K562 treated with DMSO at 1 percent for 12 hours (cell line): Measurements from ENCODE around the gene PTCRA. TPM values are rescaled to one million over a fixed set of nuclear protein-coding genes. Genes with fewer than 3 reads are reported as not detected.

Source experiments
- total RNA-seq: library from RNA; unstranded; fragments of 300-600 nt; gene quantifications from 2 replicates; pipeline ENCODE4 v1.2.3, GENCODE V29; 2022; ENCODE audit not compliant: insufficient read depth

Gene PTCRA
- not detected in 2 replicates for total RNA-seq

GRCh38 chr6:42915732-42916131 is at the start of gene PTCRA:
PTCRA (plus strand) TSS chr6:42916053; CDS start chr6:42916070, 17 bp downstream.

GRCh38 chr6:42879372-42880239 is 36.2 kb upstream of the PTCRA start, which contains the start of gene RPL7L1:
RPL7L1 (plus strand) TSS chr6:42879616; CDS start chr6:42879911, 295 bp downstream.

GRCh38 chr6:42928986-42929820 is 13.3 kb downstream of the PTCRA start, which contains the start of gene CNPY3:
CNPY3 (plus strand) TSS chr6:42929480; CDS start chr6:42929571, 91 bp downstream.

GRCh38 chr6:42960243-42961019 is 44.6 kb downstream of the PTCRA start, which contains the start of gene GNMT:
GNMT (plus strand) TSS chr6:42960754; CDS start chr6:42960768, 14 bp downstream.

Other genes with a start within 250 kb of the PTCRA start
- gene PRPH2, start 193.5 kb upstream of the PTCRA start, total RNA-seq, result not detected in 2 replicates
- 42.9 and 62.7 TPM in 2 replicates for gene TBCC, start 169.9 kb upstream of the PTCRA start, total RNA-seq
- 2.1 and 8.3 TPM in 2 replicates for gene BICRAL, start 134.0 kb upstream of the PTCRA start, total RNA-seq
- gene RPL7L1, start 36.4 kb upstream of the PTCRA start, total RNA-seq, result 63.5 and 115 TPM in 2 replicates
- 26.2 and 29.2 TPM in 2 replicates for gene CNPY3, start 13.4 kb downstream of the PTCRA start, total RNA-seq
- gene GNMT, start 44.7 kb downstream of the PTCRA start, total RNA-seq, result not detected in 2 replicates
- 40.6 and 51.9 TPM in 2 replicates for gene PEX6, start 63.1 kb downstream of the PTCRA start, total RNA-seq
- gene PPP2R5D, start 68.5 kb downstream of the PTCRA start, total RNA-seq, result 28.8 and 63.1 TPM in 2 replicates
- gene MEA1, start 97.9 kb downstream of the PTCRA start, total RNA-seq, result 103 and 123 TPM in 2 replicates
- 176 and 182 TPM in 2 replicates for gene KLHDC3, start 98.2 kb downstream of the PTCRA start, total RNA-seq
- gene RRP36, start 105.6 kb downstream of the PTCRA start, total RNA-seq, result 89.7 and 118 TPM in 2 replicates
- 19.4 and 31.7 TPM in 2 replicates for gene CUL7, start 137.8 kb downstream of the PTCRA start, total RNA-seq
- gene MRPL2, start 143.4 kb downstream of the PTCRA start, total RNA-seq, result 113 and 127 TPM in 2 replicates
- 22.5 and 34.5 TPM in 2 replicates for gene KLC4, start 143.6 kb downstream of the PTCRA start, total RNA-seq
- gene PTK7, start 160.3 kb downstream of the PTCRA start, total RNA-seq, result 9.1 and 16.9 TPM in 2 replicates